PC-9 (cell line): Measurements from ENCODE around the gene DOCK1. TPM values are rescaled to one million over a fixed set of nuclear protein-coding genes. Genes with fewer than 3 reads are reported as not detected.

ENCODE experiments used
- BruUV-seq: library from RNA; stranded (reverse); fragments of 400-500 nt; replicated peaks from 2 replicates; lab custom pipeline; 2021; lab: Mats Ljungman, UMichigan
- CTCF ChIA-PET: fragments of 300-600 bp; sonication (Branson Sonifier 250); formaldehyde crosslinking; loops from one replicate; lab custom pipeline; 2022; ENCODE audit warnings: antibody characterized with exemption; lab: Charles Lee
- POLR2A ChIA-PET: fragments of 300-600 bp; sonication (Branson Sonifier 250); formaldehyde crosslinking; loops from one replicate; lab custom pipeline; 2022; ENCODE audit warnings: antibody characterized with exemption; ENCODE audit not compliant: unreplicated experiment; lab: Charles Lee
- DNase-seq, 2 experiments: peaks; one replicate each; pipeline versions ENCODE4 v3.0.0 to v3.0.0-alpha.2; 2015 to 2022; ENCODE audit warnings: mixed read lengths in 1 of 2
- H2AFZ ChIP-seq: fragments of 200-600 bp; sonication (generic); 2 replicates; pipeline ENCODE4 v1.8.1; 2017; ENCODE audit warnings: antibody characterized with exemption
- H3F3A ChIP-seq: fragments of 200-600 bp; sonication (generic); 2 replicates; pipeline ENCODE4 v1.8.1; 2017; ENCODE audit warnings: antibody characterized with exemption, mild to moderate bottlenecking, low read depth; ENCODE audit not compliant: insufficient read depth
- H3K27ac ChIP-seq: fragments of 200-600 bp; sonication (generic); 2 replicates; pipeline ENCODE4 v1.6.1; 2016; ENCODE audit warnings: mixed run types
- H3K27me3 ChIP-seq: fragments of 200-600 bp; sonication (generic); 2 replicates; pipeline ENCODE4 v1.6.1; 2016; ENCODE audit warnings: low read depth, mixed run types; ENCODE audit not compliant: insufficient read depth
- H3K36me3 ChIP-seq: fragments of 200-600 bp; sonication (generic); 2 replicates; pipeline ENCODE4 v1.6.1; 2016; ENCODE audit warnings: low read depth, mixed run types
- H3K4me1 ChIP-seq: fragments of 200-600 bp; sonication (generic); replicated peaks from 2 replicates; pipeline ENCODE4 v1.6.1; 2016; ENCODE audit warnings: mixed run types; ENCODE audit not compliant: insufficient read depth
- H3K4me2 ChIP-seq: fragments of 200-600 bp; sonication (generic); 2 replicates; pipeline ENCODE4 v1.6.1; 2017; ENCODE audit warnings: mixed run types
- H3K4me3 ChIP-seq: fragments of 200-600 bp; sonication (generic); 2 replicates; pipeline ENCODE4 v1.6.1; 2016; ENCODE audit warnings: mixed run types
- H3K79me2 ChIP-seq: fragments of 200-600 bp; sonication (generic); 2 replicates; pipeline ENCODE4 v1.6.1; 2017; ENCODE audit warnings: low read depth, mixed run types
- H3K9me2 ChIP-seq: fragments of 200-600 bp; sonication (generic); 2 replicates; pipeline ENCODE4 v1.8.1; 2017; ENCODE audit warnings: mild to moderate bottlenecking; ENCODE audit not compliant: insufficient read depth
- H3K9me3 ChIP-seq: fragments of 200-600 bp; sonication (generic); 2 replicates; pipeline ENCODE4 v1.8.1; 2016; ENCODE audit warnings: low read depth; ENCODE audit not compliant: insufficient read depth
- H4K20me1 ChIP-seq: fragments of 200-600 bp; sonication (generic); 2 replicates; pipeline ENCODE4 v1.8.1; 2017; ENCODE audit not compliant: insufficient read depth
- EZH2 ChIP-seq: fragments of 200-600 bp; sonication (generic); IDR thresholded peaks from 2 replicates; pipeline ENCODE4 v1.8.0; 2017; ENCODE audit warnings: antibody characterized with exemption, low read depth
- intact Hi-C: fragments of 100-400 bp; cut with micrococcal nuclease; formaldehyde crosslinking; loops from one replicate; pipeline ENCODE4 v1.10.0; 2022; ENCODE audit not compliant: unreplicated experiment
- total RNA-seq: library from RNA; stranded (reverse); gene quantifications from 2 replicates; pipeline ENCODE4 v1.2.3, GENCODE V29; 2021
- TF ChIP-seq, protein P1 (sequence below): fragments of 200-600 bp; sonication (generic); conservative IDR thresholded peaks from 2 replicates; pipeline ENCODE4 v1.6.1; 2017; ENCODE audit warnings: mixed run types, antibody characterized with exemption, mild to moderate bottlenecking, moderate library complexity

The DOCK1 gene
- total RNA-seq, 1 experiment from 2014 or later, result 24.8 TPM

- POLR2A ChIA-PET, result no interaction called here
- Histone ChIP-seq H3K4me3 (no peak overlapping the region), H3K36me3 (no peaks in the 10 kb centered on the region), H3K9me2 (no peaks in the 10 kb centered on the region), H3K9me3 (no peaks in the 10 kb centered on the region), H3K27me3 (no peaks in the 10 kb centered on the region), H3K4me1 (no peaks in the 10 kb centered on the region), H3K79me2 (no peaks in the 10 kb centered on the region), H3K27ac (no peak overlapping the region), H2AFZ (no peak overlapping the region), H3K4me2 (no peak overlapping the region), H4K20me1 (no peaks in the 10 kb centered on the region), H3F3A (no peaks in the 10 kb centered on the region)
- intact Hi-C loops, result no loop called here
- CTCF ChIA-PET, result no interaction called here
- DNase-seq, result no peak
- TF ChIP-seq EZH2, result no peak
- TF ChIP-seq, protein P1, sequence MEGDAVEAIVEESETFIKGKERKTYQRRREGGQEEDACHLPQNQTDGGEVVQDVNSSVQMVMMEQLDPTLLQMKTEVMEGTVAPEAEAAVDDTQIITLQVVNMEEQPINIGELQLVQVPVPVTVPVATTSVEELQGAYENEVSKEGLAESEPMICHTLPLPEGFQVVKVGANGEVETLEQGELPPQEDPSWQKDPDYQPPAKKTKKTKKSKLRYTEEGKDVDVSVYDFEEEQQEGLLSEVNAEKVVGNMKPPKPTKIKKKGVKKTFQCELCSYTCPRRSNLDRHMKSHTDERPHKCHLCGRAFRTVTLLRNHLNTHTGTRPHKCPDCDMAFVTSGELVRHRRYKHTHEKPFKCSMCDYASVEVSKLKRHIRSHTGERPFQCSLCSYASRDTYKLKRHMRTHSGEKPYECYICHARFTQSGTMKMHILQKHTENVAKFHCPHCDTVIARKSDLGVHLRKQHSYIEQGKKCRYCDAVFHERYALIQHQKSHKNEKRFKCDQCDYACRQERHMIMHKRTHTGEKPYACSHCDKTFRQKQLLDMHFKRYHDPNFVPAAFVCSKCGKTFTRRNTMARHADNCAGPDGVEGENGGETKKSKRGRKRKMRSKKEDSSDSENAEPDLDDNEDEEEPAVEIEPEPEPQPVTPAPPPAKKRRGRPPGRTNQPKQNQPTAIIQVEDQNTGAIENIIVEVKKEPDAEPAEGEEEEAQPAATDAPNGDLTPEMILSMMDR, result no peak
- no TSS peak for BruUV-seq
Observed at GRCh38 chr10:127428385-127428980, 523.3 kb downstream of the DOCK1 start.

GRCh38 chr10:127429601-127430312, 524.5 kb downstream of the DOCK1 start:
- no peak overlapping the region for H2AFZ ChIP-seq
- no peaks in the 10 kb centered on the region for H3K36me3 ChIP-seq
- ChIA-PET POLR2A (no interaction called here), CTCF (no interaction called here)
- intact Hi-C loops, result no loop called here
- no peaks in the 10 kb centered on the region for H3K9me3 ChIP-seq
- TF ChIP-seq, protein P1, result no peak
- no peak for TF ChIP-seq EZH2
- no TSS peak for BruUV-seq
- H3K27me3 ChIP-seq, result no peaks in the 10 kb centered on the region
- no peak overlapping the region for H3K4me3 ChIP-seq
- no peak for DNase-seq
- no peaks in the 10 kb centered on the region for H3F3A ChIP-seq
- no peak overlapping the region for H3K4me2 ChIP-seq
- H3K4me1 ChIP-seq, result no peaks in the 10 kb centered on the region
- H4K20me1 ChIP-seq, result no peaks in the 10 kb centered on the region
- H3K9me2 ChIP-seq, result no peaks in the 10 kb centered on the region
- H3K27ac ChIP-seq, result no peak overlapping the region
- no peaks in the 10 kb centered on the region for H3K79me2 ChIP-seq

DNA sequence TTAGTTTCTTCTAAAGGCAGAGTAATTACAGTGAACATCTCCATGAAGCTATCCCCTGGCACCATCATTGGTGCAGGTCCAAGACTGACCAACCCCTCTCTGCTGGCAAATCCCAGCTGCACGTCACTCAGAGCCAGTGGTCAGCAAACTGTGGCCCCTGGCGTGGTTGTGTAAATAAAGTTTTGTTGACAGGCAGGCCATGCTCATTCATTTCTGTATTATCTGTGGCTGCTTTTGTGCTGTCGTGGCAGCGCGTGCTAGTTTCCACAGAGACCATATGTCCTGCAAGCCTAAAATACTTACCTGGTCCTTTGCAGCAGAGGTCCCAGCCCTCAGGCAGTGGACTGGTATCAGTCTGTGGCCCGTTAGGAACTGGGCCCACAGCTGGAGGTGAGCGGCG, 526.3 kb downstream of the DOCK1 start:
- Histone ChIP-seq H2AFZ (no peak overlapping the region), H4K20me1 (no peaks in the 10 kb centered on the region), H3K9me2 (no peaks in the 10 kb centered on the region), H3K79me2 (no peaks in the 10 kb centered on the region), H3K4me1 (no peaks in the 10 kb centered on the region), H3K27me3 (no peaks in the 10 kb centered on the region), H3K9me3 (no peaks in the 10 kb centered on the region), H3K36me3 (no peaks in the 10 kb centered on the region), H3F3A (no peaks in the 10 kb centered on the region), H3K27ac (no peak overlapping the region), H3K4me2 (no peak overlapping the region), H3K4me3 (no peak overlapping the region)
- no peak for DNase-seq
- intact Hi-C loops, result no loop called here
- TF ChIP-seq, protein P1, result no peak
- no peak for TF ChIP-seq EZH2
- POLR2A ChIA-PET, result no interaction called here
- CTCF ChIA-PET, result no interaction called here
- no TSS peak for BruUV-seq
